ENCODE results near the gene TERB1. TPM values are rescaled to one million over a fixed set of nuclear protein-coding genes. Genes with fewer than 3 reads are reported as not detected.

The TERB1 gene
- total RNA-seq, 1 experiment from 2014 or later: not detected

- TF ChIP-seq PRDM15 (CRISPR knock-in tag; IDR thresholded peaks at IDR 0.05): no peak
Observed at GRCh38 chr16:66706506-66706880, 94.9 kb downstream of the TERB1 start (continued).

DNA sequence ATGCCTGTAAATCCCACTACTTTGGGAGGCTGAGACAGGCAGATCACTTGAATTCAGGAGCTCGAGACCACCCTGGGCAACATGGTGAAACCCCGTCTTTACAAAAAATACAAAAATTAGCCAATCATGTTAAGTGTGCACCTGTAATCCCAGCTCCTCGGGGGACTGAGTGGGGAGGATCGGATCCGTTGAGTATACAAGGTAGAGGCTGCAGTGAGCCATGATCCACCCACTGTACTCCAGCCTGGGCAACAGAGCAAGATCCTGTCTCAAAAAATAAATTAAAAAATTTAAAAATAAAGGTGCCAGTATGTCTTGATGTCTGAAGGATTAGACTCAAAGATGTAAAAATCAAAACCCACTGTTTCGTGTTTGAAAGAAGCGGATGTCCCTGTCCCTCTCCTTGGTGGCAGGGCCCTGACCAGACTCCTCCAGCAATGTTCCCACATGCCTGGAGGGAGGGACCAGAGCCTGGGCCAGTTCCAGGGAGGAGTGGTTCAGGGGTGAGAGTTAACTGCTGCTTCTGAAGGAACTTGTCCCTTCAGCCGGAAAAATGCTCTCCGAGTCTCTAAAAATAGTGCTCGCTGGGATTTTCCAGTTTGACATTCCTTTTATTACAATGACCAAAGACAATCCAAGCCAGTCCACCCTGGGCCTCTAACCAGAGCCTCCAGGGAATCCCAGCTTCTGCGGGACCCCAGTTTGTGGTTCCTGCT lies 95.4 kb downstream of the TERB1 start:
- Mint-ChIP-seq H3K4me1 (peaks cover 11% of the 10 kb centered on the region), H3K27ac (no peak overlapping the region), H3K36me3 (no peaks in the 10 kb centered on the region), H3K9me3 (no peaks in the 10 kb centered on the region; the same call in 1 of the 2 replicates), H3K4me3 (no peak overlapping the region), H3K27me3 (ENCODE audit: low read depth) (no peaks in the 10 kb centered on the region)
- TF ChIP-seq NR3C1 (CRISPR knock-in tag; conservative IDR thresholded peaks at IDR 0.05; ENCODE audit: low read depth): no peak
- TF ChIP-seq, protein P1, sequence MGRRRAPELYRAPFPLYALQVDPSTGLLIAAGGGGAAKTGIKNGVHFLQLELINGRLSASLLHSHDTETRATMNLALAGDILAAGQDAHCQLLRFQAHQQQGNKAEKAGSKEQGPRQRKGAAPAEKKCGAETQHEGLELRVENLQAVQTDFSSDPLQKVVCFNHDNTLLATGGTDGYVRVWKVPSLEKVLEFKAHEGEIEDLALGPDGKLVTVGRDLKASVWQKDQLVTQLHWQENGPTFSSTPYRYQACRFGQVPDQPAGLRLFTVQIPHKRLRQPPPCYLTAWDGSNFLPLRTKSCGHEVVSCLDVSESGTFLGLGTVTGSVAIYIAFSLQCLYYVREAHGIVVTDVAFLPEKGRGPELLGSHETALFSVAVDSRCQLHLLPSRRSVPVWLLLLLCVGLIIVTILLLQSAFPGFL (CRISPR knock-in tag; IDR thresholded peaks at IDR 0.05; ENCODE audit: borderline replicate concordance): no peak
- no peak for TF ChIP-seq ZNF512 (CRISPR knock-in tag; IDR thresholded peaks at IDR 0.05; ENCODE audit: borderline replicate concordance)
- no peak for DNase-seq (ENCODE audit: low spot score)
- ATAC-seq: no peak
- ChIA-PET CTCF (interaction anchor here (0.7 to 0.9 kb wide), 2 partner anchors 48 to 55 kb away, joined by 3 to 5 read pairs; no protein-coding TSS in a partner anchor), POLR2A (no interaction called here)

Other genes starting within 250 kb of the TERB1 start
- 21.0 to 23.9 TPM (median 23.8 TPM) in 3 replicates for gene CKLF, start 249.0 kb downstream of the TERB1 start, total RNA-seq (2021)
- 1.6 to 3.5 TPM (median 2.5 TPM) in 3 replicates for gene CMTM1, start 235.1 kb downstream of the TERB1 start, total RNA-seq (2021)
- gene CMTM2, start 222.1 kb downstream of the TERB1 start, total RNA-seq (2021): not detected in 3 replicates
- 19.1 to 29.1 TPM (median 28.2 TPM) in 3 replicates for gene CMTM3, start 196.9 kb downstream of the TERB1 start, total RNA-seq (2021)
- 56.2 to 60.6 TPM (median 58.5 TPM) in 3 replicates for gene CMTM4, start 104.8 kb downstream of the TERB1 start, total RNA-seq (2021)
- 82.7 to 89.8 TPM (median 89.7 TPM) in 3 replicates for gene DYNC1LI2, start 50.0 kb downstream of the TERB1 start, total RNA-seq (2021)
- 103 to 129 TPM (median 107 TPM) in 3 replicates for gene NAE1, start 29.4 kb upstream of the TERB1 start, total RNA-seq (2021)
- 1.4 to 2.2 TPM (median 1.6 TPM) in 3 replicates for gene CA7, start 42.8 kb upstream of the TERB1 start, total RNA-seq (2021)
- gene PDP2, start 78.9 kb upstream of the TERB1 start, total RNA-seq (2021): 26.4 to 28.4 TPM (median 27.0 TPM) in 3 replicates
- gene CDH16, start 117.3 kb upstream of the TERB1 start, total RNA-seq (2021): not detected in 3 replicates
- 0.16 to 0.52 TPM (median 0.18 TPM) in 3 replicates for gene RRAD, start 124.0 kb upstream of the TERB1 start, total RNA-seq (2021)
- gene CIAO2B, start 132.8 kb upstream of the TERB1 start, total RNA-seq (2021): 59.7 to 72.7 TPM (median 71.4 TPM) in 3 replicates
- 21.6 to 29.7 TPM (median 23.2 TPM) in 3 replicates for gene CES2, start 133.9 kb upstream of the TERB1 start, total RNA-seq (2021)
- 3.3 to 6.0 TPM (median 5.7 TPM) in 3 replicates for gene CES3, start 159.7 kb upstream of the TERB1 start, total RNA-seq (2021)
- gene CES4A, start 187.0 kb upstream of the TERB1 start, total RNA-seq (2021): 0.57 to 0.89 TPM (median 0.61 TPM) in 3 replicates
- 36.9 to 40.9 TPM (median 37.1 TPM) in 3 replicates for gene CBFB, start 227.6 kb upstream of the TERB1 start, total RNA-seq (2021)

All from WTC11 (cell line).